GM18868 (cell line): ENCODE results near the gene ZNF638.
"Not testable (repeated sequence)": the region's sequence is repeated elsewhere in the genome, so short reads cannot be mapped to it uniquely, and the experiment has no call there.

Experiments
- ATAC-seq: cut with Tn5 transposase; IDR thresholded peaks from one replicate; pipeline ENCODE4 v1.9.1; 2021; ENCODE audit warnings: mild to moderate bottlenecking, moderate library complexity; ENCODE audit not compliant: unreplicated experiment

Gene ZNF638

GRCh38 chr2:71331581-71332434, at the start of gene ZNF638:
Gene ZNF638 (plus strand): TSS chr2:71331782. CDS start chr2:71348955, 17,173 bp downstream.
- peak; percentile 97 for ATAC-seq

- ATAC-seq = no peak
Measured at GRCh38 chr2:71281950-71282349, 49.6 kb upstream of the ZNF638 start.

GRCh38 chr2:71282493-71282892, 49.1 kb upstream of the ZNF638 start:
- ATAC-seq = no peak

DNA sequence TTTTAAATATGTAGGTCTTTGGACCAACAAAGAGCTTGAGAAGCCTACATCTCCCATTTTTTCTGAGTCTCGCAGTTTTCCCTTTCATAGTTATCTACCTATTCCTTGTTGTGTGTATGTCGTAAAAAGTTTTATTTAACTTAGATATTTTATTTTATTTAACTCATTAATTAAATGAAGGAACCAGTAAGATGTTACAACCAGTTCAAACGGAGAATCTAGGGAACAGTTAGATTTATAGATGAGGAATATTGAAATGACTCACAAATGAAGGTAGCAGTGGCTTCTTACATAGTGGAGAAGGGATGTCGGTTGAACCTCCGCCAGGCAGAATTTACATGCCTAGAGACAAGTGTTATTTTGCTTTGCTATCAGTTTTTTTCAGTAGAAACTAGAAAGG, 48.5 kb upstream of the ZNF638 start:
- no peak for ATAC-seq

GRCh38 chr2:71285706-71286105, 45.9 kb upstream of the ZNF638 start:
- no peak for ATAC-seq

- no peak for ATAC-seq
Measured at GRCh38 chr2:71291398-71291797, 40.2 kb upstream of the ZNF638 start.

DNA sequence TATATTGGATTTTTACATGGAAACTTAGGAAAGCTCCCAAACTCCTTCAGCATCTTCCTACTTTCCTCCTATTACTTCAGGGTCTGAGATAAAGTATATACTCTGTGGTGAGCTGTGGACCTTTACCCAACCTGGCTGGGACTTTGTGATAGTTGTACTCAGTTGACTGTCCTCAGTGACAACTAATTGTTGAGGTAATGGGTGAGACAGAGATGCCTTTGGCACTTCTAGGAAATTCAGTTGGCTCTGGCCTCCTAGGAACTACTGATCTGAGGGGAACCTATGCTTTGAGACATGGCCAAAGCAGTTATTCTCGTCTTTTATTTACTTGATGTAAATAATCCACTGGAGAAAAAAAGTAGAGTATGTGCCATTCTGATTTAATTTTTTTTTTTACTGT, 39.4 kb upstream of the ZNF638 start:
- no peak for ATAC-seq

GRCh38 chr2:71298914-71299313, 32.7 kb upstream of the ZNF638 start:
- no peak for ATAC-seq

DNA sequence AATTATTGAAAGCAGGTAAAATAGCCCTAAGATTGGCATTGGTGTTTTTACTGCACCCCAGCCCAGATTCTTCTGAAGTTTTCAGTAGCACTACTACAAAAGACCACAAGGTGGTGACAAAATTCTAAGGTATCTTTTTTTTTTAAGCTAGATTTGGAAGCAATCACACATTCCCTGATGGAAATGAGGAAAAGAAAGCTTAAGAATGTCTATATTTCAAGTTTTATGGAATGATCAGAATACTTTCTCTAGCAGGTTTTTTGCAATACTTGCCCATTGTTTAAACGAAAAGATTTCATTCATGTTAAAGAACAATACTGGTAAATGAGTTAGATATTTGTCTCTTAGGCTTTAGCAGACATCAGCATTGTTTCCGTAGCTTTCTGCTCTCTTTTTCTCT, 32.1 kb upstream of the ZNF638 start:
- no peak for ATAC-seq

- no peak for ATAC-seq
Measured at GRCh38 chr2:71303849-71304248, 27.7 kb upstream of the ZNF638 start.

GRCh38 chr2:71306762-71307161, 24.8 kb upstream of the ZNF638 start:
- ATAC-seq = no peak

DNA sequence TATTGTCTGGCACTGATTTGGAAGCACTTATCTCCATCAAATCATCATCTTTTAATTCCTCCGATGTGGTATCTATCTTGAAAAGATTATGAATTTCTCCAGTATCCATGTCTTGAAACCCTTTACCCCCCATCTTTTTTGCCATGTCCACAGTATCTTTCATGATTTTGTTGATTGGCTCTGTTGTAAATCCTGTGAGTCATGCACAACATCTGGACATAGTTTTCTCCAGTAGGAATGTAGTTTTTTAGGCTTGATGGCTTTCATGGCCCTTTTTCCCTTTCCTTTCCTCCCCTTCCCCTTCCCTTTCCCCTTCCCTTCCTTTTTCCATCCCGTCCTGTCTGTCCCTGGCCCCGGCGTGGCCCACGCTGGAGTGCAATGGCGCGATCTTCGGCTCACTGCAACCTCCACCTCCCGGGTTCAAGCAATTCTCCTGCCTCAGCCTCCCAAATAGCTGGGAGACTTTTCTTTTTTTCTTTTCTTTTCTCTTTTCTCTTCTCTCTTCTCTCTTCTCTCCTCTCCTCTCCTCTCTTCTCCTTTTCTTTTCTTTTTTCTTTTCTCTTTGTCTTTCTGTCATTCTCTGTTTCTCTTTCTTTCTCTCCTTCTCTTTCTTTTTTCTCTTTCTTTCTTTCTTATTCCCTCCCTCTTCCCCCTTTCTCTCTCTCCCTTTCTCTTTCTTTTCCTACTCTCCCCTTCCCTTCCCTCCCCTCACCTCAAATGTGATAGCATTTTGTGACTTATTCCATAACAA, 18.4 kb upstream of the ZNF638 start:
- no peak for ATAC-seq

GRCh38 chr2:71317060-71317459, 14.5 kb upstream of the ZNF638 start:
- ATAC-seq = no peak

DNA sequence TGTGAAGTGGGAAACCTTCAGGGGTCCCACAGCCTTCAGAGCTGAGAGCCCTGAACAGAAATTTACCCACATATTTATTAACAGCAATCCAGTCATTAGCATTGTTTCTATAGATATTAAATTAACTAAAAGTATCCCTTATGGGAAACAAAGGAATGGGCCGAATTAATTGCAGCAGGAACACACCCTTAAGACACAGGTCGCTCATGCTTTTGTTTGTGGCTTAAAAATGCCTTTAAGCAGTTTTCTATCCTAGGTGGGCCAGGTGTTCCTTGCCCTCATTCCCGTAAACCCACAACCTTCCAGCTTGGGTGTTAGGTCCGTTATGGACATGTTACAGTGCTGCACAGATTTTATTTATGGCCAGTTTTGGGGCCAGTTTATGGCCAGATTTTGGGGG, 13.7 kb upstream of the ZNF638 start:
- ATAC-seq = not testable (repeated sequence)

- ATAC-seq = no peak
Measured at GRCh38 chr2:71323386-71323785, 8.2 kb upstream of the ZNF638 start.

DNA sequence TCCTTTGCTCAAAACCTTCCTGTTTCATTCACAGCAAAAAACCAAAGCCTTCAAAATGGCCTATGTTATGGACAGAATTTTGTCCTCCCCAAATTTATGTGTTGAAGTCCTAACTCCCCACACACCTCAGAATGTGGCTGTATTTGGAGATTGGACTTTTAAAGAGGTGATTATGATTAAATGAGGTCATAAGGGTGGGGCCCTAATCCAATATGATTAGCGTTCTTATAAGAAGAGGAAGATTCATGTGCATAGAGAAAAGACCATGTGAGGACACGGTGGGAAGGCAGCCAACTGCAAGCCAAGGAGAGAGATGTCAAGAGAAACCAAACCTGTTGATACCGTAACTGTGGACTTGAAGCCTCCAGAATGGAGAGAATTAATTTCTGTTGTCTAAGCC, 4.6 kb upstream of the ZNF638 start:
- ATAC-seq = no peak

DNA sequence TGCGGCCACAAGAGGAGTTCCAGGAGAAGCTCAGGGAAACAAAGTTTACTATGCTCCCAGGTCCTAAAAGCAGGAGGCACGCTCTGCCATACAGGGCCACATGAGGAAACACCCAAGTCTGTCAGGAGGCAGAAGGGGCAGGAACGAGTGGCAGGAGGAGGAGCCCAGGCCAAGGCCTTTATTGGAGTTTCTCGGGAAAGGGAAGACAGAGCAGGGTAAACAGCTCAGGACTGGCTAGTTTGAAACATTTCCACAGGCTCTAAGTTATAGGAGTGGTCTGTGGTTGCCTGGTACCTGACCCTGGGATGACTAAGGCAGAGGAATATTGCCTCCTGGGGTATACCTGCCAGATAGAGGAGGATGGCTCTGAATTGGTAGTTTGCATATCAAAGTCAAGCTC, 3.7 kb upstream of the ZNF638 start:
- no peak for ATAC-seq

DNA sequence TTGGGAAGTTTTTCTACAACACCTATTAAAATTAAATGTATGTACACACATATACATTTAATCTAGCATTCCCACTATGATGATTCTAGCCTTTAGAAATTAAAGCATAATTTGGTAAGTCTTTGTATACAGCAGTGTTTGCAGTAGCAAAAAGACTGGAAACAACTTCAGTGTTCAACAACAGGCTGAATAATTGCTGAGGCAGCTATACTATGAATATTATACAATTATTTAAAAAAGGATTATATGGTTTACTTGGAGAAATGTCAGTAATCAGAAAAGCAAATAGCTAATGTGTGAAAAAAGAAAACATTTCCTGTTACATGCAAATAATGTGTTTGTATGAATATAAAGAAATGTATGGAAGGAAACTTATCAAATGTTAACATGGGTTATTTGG, 1.4 kb upstream of the ZNF638 start:
- ATAC-seq = no peak

- no peak for ATAC-seq
Measured at GRCh38 chr2:71330585-71331330, 824 bp upstream of the ZNF638 start.

DNA sequence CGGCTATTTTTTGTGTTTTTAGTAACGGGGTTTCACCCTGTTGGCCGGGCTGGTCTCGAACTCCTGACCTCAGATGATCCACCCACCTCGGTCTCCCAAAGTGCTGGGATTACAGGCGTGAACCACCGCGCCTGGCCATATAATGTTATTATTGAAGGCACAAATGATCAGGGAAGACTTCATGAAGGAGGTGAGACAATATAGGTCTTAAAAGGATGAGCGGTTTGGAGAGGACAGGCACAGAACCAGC, 326 bp upstream of the ZNF638 start:
- not testable (repeated sequence) for ATAC-seq

- no peak for ATAC-seq
Measured at GRCh38 chr2:71332435-71332796, 834 bp downstream of the ZNF638 start.

GRCh38 chr2:71333619-71334018, 2.0 kb downstream of the ZNF638 start:
- ATAC-seq = no peak
